GM19455 (cell line): Measurements from ENCODE around the gene CLCN1.

Experiments used
- ATAC-seq: cut with Tn5 transposase; IDR thresholded peaks from one replicate; pipeline ENCODE4 v1.9.1; 2021; ENCODE audit not compliant: unreplicated experiment

The CLCN1 gene

DNA sequence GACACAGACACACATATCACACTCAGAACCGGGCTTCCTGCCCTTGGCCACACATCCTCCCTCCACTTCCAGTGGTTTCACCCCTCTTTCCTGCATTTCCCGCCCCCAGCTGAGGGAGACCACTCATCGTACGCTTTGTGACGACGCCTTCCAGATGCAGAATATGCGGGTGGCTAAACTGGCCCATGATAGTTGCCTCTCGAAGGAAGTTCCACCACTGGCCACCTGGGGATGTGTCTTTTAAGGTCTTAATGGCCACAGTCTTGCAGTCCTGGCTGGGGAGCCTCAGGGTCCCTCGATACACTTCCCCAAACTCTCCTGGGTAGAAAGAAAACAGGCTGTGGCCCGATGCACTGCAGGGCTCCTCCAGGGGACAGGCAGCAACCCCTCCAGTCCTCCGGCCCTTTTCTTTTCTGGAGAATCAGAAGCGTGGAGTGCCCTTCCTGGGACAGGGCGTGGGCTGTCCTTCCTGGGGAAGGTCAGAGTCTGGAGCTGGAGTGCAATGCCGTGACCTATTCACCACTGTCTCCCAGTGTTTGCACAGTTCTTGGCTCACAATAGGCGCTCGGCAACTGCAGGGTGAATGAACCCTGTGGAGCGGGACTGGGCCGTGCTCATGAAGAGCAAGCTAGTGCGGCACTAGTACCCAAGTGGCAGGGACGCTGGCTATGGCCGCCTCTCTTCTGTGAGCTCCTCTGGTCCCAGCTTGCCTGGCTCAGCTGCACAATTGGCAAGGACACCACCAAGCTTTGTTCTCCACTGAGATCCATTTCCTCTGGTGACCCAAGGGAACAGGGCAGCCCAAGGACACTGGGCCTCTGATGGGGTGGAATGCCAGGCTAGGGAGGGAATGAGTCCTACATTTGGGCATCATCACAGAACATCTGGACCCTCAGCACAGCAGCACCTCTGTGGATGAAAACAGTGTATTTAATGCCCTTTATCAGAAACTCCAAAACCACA lies 79.6 kb downstream of the CLCN1 start:
- no peak for ATAC-seq

DNA sequence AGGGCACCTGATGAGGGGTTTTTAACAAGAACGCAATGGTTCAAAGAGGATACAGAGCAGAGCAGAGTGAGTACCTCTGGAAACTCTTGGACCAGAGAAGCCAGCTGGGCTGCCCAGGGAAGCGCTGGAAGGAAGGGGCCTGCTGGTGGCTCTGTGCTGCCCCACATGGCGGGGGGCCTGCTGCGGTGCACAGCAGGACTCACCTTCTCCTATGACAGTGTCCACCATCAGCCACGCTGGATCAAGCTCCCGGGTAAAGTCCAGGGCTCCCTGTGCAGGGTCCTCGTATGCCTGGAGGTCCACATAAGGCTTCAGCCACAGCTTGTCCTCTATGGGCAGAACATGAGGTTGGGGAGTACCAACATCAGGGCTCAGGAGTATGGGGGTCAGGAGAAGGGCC lies 80.3 kb downstream of the CLCN1 start:
- no peak for ATAC-seq

DNA sequence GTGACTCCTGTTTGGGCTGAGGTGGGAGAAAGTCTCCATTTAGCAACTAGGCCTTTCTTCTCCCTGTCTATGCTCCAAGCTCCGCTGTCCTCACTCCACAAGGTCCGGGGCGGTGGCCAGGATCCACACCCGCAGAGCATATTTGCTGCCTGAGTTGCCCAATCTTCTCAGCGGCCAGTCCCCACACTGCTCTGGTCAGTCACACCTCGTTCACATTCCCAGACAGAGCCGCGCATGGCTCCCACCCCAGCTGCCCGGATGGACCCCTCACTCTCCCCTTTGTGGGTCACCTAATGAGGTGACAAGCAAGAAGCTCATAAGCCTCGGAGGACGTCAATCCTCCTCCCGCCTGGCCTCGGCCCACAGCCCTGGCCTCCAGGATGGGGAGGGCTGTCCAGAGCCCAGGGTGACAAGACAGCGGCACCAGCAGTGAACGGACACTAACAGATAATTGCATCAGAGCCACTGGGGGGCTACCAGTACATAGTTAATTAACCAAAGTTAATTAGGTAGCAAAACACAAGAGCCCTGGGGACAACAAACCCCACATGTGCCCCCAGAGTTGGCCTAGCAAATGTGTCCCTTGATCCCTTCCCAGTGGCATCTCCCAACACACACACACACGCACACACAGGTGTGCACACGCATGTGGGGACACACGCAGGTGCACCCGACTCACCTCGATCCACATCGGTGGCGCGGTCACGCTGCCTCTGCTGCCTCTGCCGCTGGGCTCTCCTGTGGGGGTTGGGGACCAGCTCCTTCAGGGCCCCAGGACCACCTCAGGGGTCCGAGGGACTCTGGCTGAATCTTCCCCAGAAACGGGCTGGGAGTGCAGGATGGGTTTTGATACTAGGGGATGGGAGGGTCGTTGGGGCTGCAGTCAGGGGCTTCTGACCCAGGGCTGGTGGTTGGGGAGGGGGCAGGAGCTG lies 81.0 kb downstream of the CLCN1 start:
- no peak for ATAC-seq

DNA sequence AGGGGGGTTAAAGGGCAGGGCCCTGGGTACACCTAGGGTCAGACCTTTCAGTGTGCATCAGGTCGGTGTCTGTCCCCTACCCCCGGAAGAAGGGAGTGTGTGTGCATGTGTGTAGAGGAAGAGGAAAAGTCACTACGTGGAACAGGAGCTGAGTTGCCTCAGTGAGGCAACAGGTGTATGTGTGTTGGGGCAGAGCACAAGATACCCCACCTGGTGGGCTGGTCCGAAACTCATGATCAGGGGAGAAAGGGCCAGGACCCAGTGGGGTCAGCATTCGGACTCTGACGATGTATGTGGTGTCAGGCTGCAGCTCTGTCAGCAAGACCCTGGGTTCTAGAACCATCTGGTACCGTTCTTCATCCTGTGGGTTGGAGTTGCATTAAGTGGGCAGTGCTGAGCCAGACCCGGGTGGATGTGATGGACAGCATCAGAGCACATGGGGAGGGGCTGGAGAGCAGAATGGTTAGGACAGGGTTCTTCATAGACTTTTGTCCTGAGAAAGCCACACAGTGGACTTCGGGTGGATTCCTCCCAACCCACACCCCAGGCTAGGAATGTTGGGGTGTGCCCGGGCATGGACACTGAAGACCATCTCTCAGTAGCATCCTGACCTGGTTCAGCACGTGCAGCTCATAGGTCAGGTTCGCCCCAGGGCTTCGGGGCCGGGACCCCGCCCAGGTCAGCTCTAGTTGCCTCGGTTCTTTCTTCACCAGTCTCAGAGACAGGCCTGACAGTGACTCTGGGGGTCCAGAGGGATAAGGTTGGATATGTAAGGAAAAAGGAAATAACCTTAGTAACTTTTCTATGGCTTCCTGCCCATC lies 82.0 kb downstream of the CLCN1 start:
- ATAC-seq = no peak

DNA sequence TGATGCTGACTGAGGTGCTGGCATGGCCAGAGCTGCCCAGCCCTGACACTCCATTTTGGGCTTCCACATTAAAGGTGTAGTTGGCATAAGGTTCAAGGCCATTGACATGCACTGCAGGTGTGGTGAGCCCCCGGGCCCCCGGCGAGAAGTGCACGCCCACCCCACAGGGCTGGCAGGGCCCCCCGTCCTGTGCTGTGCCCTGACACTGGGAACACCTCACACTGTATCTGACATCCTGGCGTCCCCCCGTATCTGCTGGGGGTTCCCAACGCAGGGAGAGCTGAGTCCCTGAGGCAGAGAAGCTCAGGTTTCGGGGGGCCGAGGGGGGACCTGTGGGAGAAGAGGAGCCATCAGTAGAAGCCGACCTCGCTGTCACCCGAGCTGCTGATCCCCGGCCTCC lies 82.7 kb downstream of the CLCN1 start:
- ATAC-seq = no peak

DNA sequence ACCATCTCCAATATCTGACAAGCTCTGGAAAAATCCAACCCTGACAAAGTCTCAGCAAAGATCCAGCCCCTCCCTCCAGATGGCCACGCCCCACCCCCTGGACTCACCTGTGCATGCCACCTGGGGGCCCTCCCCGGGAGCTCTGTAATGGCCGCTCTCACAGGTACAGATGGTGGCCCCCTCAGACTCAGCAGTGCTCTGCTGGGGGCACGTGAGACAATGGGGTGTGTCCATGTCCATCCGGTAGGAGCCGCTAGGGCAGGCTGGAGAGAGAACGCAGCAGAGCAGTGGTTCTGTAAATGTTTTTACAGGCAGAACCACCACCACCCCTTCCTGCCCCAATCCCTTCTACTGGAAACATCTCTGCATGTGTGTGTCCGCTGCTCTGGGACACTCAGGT lies 83.2 kb downstream of the CLCN1 start:
- no peak for ATAC-seq

DNA sequence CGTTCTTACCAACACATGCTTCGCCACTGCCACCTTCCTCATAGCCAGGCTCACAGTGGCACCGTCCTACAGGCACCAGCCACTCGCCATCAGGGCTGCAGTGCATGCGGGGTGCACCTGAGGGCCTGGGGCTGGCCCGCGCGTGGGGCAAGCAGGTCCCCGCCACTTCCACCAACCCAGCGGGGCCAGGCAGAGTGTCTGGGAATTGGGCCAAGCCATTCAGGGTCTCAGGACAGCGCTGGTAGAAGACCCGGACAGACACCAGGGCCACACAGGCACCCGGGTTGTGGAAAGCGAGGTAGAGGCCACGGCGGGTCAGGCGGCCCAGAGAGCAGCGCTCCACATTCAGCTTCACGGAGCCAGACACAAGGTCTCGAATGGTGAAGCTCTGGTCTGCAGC lies 83.7 kb downstream of the CLCN1 start:
- no peak for ATAC-seq

DNA sequence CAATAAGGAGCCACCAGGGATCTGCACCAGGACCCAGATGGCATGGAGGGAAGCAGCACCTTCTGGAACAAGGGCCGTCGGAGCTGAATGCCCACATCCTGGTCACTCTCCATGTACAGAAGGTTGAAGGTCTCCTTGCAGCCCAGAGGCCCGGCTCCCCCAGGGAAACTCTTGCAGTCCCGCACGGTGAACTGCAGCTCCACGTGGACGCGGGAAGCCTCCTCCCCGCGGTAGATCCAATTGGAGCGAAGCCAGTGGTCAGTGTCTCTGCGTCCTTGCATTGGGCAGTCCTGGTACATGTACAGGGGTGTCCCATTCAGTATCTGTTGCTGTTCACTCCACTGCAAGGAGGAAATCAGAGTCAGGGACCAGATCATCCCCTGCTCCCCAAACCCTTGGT lies 85.4 kb downstream of the CLCN1 start:
- no peak for ATAC-seq
